ENCODE measurements around the gene ZNF529.

DNA sequence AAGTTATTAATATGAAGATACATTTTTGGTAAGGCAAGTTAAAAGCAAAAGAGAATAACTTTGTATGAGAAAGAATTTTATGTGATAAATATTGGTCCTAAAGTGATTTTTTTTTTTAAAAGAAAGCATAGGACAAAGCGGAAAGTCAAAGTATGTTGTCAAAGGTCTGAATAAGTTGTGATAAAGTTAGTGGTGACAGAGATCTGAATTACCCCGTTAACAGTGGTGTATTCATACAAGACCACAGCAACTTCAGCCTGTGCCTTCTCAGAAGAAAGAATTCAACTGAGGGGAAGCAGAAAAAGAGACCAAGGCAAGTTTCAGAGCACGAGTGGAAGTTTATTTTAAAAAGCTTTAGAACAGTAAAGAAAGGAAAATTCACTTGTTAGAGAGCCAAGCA lies 64.8 kb downstream of the ZNF529 start:
- TF ChIP-seq EZH2 (IDR thresholded peaks at IDR 0.05; ENCODE audit: low read depth, low read length, severe bottlenecking) (no peak), POLR2A (IDR thresholded peaks at IDR 0.05; ENCODE audit: control extremely low read depth in 1 of 2, low read depth in 2 of 2, low read length in 2 of 2) (no peak), ASH2L (IDR thresholded peaks at IDR 0.05; ENCODE audit: low read length) (no peak), RAD21 (IDR thresholded peaks at IDR 0.05 in 1 of 2, conservative IDR thresholded peaks at IDR 0.05 in 1 of 2; ENCODE audit: low read depth in 2 of 2, low read length in 2 of 2) (no peak), SIN3A (conservative IDR thresholded peaks at IDR 0.05 in 1 of 2, IDR thresholded peaks at IDR 0.05 in 1 of 2; ENCODE audit: low read depth in 1 of 2, low read length in 2 of 2) (no peak), SP4 (IDR thresholded peaks at IDR 0.05; ENCODE audit: low read length) (no peak), POLR2AphosphoS5 (IDR thresholded peaks at IDR 0.05; ENCODE audit: low read depth, low read length) (no peak), SIRT6 (IDR thresholded peaks at IDR 0.05; ENCODE audit: low read length) (no peak), TAF1 (IDR thresholded peaks at IDR 0.05; ENCODE audit: low read depth, low read length) (no peak), ZNF274 (IDR thresholded peaks at IDR 0.05; ENCODE audit: borderline replicate concordance, extremely low read depth, low read length) (no peak)
- TF ChIP-seq, protein P1, sequence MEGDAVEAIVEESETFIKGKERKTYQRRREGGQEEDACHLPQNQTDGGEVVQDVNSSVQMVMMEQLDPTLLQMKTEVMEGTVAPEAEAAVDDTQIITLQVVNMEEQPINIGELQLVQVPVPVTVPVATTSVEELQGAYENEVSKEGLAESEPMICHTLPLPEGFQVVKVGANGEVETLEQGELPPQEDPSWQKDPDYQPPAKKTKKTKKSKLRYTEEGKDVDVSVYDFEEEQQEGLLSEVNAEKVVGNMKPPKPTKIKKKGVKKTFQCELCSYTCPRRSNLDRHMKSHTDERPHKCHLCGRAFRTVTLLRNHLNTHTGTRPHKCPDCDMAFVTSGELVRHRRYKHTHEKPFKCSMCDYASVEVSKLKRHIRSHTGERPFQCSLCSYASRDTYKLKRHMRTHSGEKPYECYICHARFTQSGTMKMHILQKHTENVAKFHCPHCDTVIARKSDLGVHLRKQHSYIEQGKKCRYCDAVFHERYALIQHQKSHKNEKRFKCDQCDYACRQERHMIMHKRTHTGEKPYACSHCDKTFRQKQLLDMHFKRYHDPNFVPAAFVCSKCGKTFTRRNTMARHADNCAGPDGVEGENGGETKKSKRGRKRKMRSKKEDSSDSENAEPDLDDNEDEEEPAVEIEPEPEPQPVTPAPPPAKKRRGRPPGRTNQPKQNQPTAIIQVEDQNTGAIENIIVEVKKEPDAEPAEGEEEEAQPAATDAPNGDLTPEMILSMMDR (IDR thresholded peaks at IDR 0.05; ENCODE audit: control extremely low read depth in 1 of 3, insufficient read depth in 1 of 3, low read depth in 1 of 3, low read length in 3 of 3), result no peak
- TF ChIP-seq, protein P2, sequence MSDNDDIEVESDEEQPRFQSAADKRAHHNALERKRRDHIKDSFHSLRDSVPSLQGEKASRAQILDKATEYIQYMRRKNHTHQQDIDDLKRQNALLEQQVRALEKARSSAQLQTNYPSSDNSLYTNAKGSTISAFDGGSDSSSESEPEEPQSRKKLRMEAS (IDR thresholded peaks at IDR 0.05), result no peak
